Brain pericyte (primary cell): ENCODE measurements around the gene CLIC1.

Experiments used
- DNase-seq: peaks from one replicate; pipeline ENCODE4 v3.0.0-alpha.2; 2012; ENCODE audit warnings: low read depth, low spot score

CLIC1 gene

GRCh38 chr6:31736021-31736767 is at the start of gene CLIC1:
TSS of gene CLIC1 (minus strand) at chr6:31736530. CDS start at chr6:31736300, 230 bp downstream.
- DNase-seq, result no peak

- DNase-seq, result no peak
Observed at GRCh38 chr6:31785475-31785874, 49.1 kb upstream of the CLIC1 start.

- DNase-seq, result no peak
Observed at GRCh38 chr6:31784098-31784925, 48.0 kb upstream of the CLIC1 start.

GRCh38 chr6:31782126-31782855 is 46.0 kb upstream of the CLIC1 start:
- no peak for DNase-seq

GRCh38 chr6:31781244-31782125 is 45.2 kb upstream of the CLIC1 start:
- DNase-seq, result no peak

- DNase-seq, result no peak
Observed at GRCh38 chr6:31780507-31781243, 44.3 kb upstream of the CLIC1 start.

GRCh38 chr6:31779908-31780307 is 43.6 kb upstream of the CLIC1 start:
- DNase-seq, result no peak

GRCh38 chr6:31778999-31779885 is 42.9 kb upstream of the CLIC1 start:
- DNase-seq, result no peak

- no peak for DNase-seq
Observed at GRCh38 chr6:31778193-31778592, 41.9 kb upstream of the CLIC1 start.

GRCh38 chr6:31777667-31778050 is 41.3 kb upstream of the CLIC1 start:
- no peak for DNase-seq

GRCh38 chr6:31776989-31777666 is 40.8 kb upstream of the CLIC1 start, which contains the start of gene VWA7:
TSS of gene VWA7 (minus strand) at chr6:31777328. CDS start at chr6:31776779, 549 bp downstream.
- DNase-seq, result no peak

GRCh38 chr6:31776485-31776988 is 40.2 kb upstream of the CLIC1 start:
- no peak for DNase-seq

- no peak for DNase-seq
Observed at GRCh38 chr6:31775633-31776484, 39.5 kb upstream of the CLIC1 start.

GRCh38 chr6:31775184-31775583 is 38.9 kb upstream of the CLIC1 start:
- no peak for DNase-seq

GRCh38 chr6:31771992-31772358 is 35.6 kb upstream of the CLIC1 start:
- DNase-seq, result no peak

GRCh38 chr6:31770860-31771259 is 34.5 kb upstream of the CLIC1 start:
- no peak for DNase-seq

GRCh38 chr6:31769684-31770371 is 33.5 kb upstream of the CLIC1 start:
- DNase-seq, result no peak
